T-helper 1 cell treated with Interleukin-12 subunit alpha and Interleukin-12 subunit beta and Interleukin-4 antibody, amounts not matched to agents 30 ng/mL and 1 ng/mL, for 36 hours (primary cell): ENCODE measurements around the gene GPR68. TPM values are rescaled to one million over a fixed set of nuclear protein-coding genes. Genes with fewer than 3 reads are reported as not detected.

ENCODE experiments used
- intact Hi-C: fragments of 100-400 bp; cut with micrococcal nuclease; formaldehyde crosslinking; loops from one replicate; pipeline ENCODE4 v1.15.1; 2024
- total RNA-seq: library from RNA; stranded (reverse); gene quantifications from 2 replicates; pipeline ENCODE4 v1.2.3, GENCODE V29; 2022

Gene GPR68, protein sequence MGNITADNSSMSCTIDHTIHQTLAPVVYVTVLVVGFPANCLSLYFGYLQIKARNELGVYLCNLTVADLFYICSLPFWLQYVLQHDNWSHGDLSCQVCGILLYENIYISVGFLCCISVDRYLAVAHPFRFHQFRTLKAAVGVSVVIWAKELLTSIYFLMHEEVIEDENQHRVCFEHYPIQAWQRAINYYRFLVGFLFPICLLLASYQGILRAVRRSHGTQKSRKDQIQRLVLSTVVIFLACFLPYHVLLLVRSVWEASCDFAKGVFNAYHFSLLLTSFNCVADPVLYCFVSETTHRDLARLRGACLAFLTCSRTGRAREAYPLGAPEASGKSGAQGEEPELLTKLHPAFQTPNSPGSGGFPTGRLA
- 43.8 and 45.5 TPM in 2 replicates for total RNA-seq

DNA sequence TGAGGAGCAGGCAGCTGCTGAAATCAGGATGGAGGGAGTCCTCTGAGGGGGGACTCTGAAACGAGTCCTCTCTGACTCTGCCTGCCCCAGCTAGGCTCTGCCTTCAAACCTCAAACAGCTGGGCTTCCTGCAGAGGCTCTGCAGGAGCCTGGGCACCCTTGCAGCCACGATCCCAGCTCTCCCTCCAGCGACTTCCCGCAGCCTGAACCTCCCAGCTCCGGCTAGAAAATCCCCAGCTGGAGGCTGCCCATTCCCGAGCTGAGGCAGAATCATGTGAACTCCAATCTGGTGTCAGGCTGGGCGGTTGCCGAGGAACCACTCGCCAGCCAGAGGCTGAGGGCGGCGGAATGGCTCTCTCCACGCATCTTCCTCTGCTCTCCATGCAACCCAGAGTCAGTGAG is at the start of gene GPR68:
TSS of gene GPR68 (minus strand) at position 204 of the 401 bp plus-strand sequence. CDS start 9,654 bp downstream, outside the sequence.
- intact Hi-C loops = loop anchor here (5.0 kb wide), 2 partner anchors 487 to 847 kb away; partner anchors contain the start of gene CALM1

DNA sequence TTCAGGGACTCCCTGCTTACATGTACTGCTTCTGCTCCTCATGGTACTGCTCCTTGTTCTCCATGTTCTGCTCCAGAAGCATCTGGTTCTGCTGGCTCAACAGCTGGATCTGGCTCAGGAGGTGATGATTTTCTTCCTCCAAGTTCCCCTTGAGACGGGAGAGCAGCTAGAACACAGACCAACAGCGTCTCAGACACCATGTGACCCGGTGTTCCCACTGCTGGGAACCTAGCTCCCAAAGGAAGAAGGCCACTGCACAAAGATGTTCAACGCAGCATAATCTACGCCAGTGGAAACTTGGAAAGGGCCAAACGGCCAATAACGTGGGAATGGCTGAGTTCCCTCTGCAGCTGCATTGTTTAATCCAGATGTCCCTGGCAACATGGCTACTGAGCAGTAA is 49.6 kb upstream of the GPR68 start:
- intact Hi-C loops = no loop called here

GRCh38 chr14:91293281-91293680 is 48.8 kb upstream of the GPR68 start:
- intact Hi-C loops = no loop called here

DNA sequence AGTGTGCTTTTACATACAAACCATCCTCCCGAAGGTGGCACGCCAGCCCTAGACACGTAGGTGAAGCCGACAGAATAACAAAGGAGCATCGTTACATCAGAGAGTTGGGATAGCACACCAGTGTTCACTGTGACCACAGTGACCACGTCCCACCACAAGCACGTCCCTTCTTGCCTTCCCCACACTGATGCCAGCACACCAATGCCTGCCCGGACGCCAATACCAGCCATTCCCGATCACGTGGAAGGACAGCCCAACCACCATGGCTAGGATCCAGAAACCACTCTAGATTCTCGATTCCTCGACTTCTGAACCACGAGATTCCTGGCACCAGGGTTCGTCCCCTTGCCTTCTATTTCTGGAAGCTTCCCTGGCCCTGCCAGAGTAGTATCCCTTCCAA is 48.0 kb upstream of the GPR68 start:
- intact Hi-C loops = no loop called here

- intact Hi-C loops = no loop called here
Measured at GRCh38 chr14:91291786-91292405, 47.4 kb upstream of the GPR68 start.

DNA sequence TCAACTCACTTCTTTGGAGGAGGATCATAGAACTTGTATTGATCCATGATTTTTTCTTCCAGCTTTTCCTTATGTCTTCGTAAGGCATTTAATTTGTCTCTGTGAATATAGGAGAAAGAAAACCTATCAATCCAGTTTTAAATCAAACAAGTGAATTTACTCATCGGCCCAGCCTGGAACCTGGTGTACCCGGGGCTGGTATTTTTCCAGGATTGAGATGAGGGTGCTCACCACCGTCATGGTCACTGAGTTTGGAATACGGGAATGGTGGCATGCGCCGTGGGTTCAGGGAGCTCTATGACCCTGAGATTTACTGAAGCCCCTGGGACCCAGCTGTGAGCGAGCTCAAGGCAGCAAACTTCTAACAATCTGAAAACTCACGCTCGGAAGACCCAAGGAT is 46.5 kb upstream of the GPR68 start:
- intact Hi-C loops = no loop called here

DNA sequence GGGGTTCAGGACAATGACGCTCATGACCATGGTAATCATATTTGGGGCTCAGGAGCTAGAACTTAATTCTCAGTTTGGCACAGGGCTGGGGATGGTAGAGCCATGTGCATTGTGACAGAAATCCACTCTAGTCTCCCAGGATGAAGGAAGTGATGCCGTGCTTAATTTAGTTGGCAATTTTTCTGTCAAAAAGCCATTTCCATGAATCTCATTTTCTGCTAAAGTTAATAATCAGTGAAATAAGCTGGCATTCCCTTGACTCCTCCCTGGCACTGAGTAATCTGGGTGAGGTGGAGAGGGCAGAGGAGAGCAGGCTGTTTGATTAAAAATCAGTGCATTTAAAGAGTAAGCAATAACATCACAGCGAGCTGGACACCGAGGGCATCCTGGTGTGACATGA is 45.0 kb upstream of the GPR68 start:
- intact Hi-C loops = no loop called here

DNA sequence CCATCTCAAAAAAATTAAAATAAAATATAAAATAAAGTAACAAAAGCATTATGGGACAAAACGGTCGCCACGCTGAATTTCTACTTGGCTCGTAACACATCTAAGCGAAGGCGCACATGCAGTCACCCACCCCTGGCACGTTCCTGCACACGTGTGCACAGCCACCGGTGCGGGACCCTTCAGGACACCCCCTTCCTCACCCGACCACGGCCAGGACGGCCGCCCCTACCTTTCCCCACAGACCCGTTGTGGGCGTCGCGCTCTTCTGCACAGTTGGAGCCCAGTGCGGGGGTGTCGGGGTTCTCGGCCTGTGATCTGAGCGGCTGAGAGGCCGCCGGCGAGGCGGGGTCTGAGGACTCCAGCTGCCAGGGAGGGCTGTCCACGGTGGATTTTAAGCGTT is 44.4 kb upstream of the GPR68 start:
- intact Hi-C loops = no loop called here

DNA sequence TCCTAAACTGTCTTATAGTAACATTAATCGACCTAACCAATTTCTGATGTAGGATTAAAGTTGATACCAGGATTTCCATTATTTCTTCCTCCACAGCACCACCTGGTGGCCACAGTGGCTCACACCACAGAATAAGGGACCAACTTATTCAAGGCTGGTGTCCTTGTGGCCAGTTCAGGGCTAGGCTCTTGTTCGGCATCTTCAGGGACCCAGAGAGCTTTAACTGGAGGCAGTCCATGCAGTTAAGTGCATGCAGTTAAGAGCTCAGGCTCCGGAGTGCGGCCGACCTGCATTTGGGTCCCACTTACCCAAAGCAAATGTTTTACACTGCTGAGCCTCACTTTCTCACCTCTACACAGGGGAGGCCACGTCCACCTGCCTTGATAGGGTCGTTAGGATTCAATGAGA is 42.0 kb upstream of the GPR68 start:
- intact Hi-C loops = loop anchor here (1.0 to 2.0 kb wide), 8 partner anchors 32 to 383 kb away; no protein-coding TSS in a partner anchor

GRCh38 chr14:91284791-91285548 is 40.5 kb upstream of the GPR68 start:
- intact Hi-C loops = no loop called here

- intact Hi-C loops = no loop called here
Measured at GRCh38 chr14:91284146-91284790, 39.8 kb upstream of the GPR68 start.

DNA sequence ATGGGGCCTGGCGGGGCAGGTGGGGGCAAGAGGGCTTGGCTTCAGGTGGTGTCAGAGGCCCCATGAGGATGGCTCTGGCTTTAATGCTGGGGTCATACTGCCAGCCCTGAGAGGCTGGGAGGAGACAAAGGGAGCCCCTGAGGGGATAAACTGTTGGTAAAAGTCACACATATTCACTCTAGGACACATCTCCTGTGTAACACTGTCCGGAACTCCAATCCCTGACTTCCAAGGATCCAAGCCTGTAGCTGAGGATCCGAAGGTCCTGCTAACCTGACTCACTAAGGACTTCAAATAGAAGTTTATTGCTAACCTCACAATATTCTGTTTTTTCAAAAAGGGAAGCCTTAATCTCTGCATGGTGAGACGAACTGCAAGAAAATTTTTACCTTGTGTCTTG is 39.2 kb upstream of the GPR68 start:
- intact Hi-C loops = no loop called here

DNA sequence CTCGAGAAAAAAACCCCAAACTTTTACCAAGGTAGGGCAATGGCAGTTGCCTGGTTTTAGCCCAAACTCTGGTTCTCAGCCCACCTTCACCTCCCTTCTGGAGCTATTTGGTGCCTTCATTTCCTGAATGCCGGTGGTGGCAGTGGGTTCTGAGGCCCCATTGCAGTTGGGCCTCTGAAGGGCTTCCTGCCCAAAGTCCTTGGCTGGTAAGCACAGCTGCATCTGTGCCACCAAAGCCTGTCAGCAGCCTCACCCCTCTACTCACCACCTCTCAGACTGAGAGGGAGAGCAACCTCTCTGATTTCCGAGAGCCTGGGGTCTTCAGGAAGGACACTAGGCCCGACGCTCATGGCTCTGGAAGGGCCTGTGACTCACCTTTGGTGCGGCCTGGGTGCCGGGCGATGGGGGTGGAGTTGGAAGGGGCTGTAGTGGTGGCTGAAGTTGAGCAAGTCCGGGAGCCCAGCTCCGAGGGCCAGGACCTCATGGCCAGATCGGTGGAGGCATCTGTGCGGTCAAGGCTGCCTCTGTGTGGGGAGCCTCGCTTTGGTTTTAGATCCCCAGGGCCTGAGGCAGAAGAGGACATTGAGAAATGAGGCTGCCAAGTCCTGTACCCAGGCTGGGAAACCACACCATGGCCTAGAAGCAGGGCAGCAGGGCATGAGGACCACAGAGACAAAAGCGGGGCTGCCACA is 38.6 kb upstream of the GPR68 start:
- intact Hi-C loops = no loop called here

GRCh38 chr14:91281346-91281745 is 36.8 kb upstream of the GPR68 start:
- intact Hi-C loops = no loop called here

- intact Hi-C loops = no loop called here
Measured at GRCh38 chr14:91280129-91280528, 35.6 kb upstream of the GPR68 start.

DNA sequence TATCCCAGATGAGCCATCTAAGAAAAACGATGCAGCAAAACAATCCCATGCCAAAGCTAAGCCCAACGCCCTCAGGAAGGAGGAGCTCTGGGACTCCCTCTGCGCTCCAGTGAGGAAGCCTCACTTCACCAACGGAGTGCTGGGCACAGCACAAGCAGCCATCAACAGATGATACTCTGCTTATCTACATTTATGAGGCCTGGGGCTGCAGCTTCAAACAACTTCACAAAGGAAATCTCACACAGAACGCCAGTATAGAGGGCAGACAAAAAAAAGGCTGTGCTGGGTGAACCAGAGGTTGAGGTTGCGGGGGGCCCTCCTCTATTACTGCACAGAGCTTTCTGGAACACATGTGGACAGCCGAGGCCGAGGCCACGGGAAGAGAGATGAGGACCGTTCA is 34.9 kb upstream of the GPR68 start:
- intact Hi-C loops = no loop called here

DNA sequence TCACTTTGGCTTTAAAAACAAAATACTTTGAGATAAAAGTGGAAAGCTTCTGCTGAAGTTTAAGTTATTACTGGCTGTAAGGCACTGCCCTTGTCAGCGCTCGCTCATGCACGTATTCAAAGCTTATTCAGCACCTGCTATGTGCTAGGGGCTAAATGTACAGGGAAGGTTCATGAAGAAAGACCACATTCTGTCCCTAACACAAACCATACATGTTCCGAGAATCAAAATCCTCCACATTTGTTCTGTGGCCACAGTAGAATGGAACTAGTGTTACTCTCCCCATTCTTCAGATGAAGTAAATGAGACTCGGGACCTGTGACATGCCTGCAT is 33.8 kb upstream of the GPR68 start:
- intact Hi-C loops = no loop called here

- intact Hi-C loops = no loop called here
Measured at GRCh38 chr14:91277546-91278382, 33.3 kb upstream of the GPR68 start.

DNA sequence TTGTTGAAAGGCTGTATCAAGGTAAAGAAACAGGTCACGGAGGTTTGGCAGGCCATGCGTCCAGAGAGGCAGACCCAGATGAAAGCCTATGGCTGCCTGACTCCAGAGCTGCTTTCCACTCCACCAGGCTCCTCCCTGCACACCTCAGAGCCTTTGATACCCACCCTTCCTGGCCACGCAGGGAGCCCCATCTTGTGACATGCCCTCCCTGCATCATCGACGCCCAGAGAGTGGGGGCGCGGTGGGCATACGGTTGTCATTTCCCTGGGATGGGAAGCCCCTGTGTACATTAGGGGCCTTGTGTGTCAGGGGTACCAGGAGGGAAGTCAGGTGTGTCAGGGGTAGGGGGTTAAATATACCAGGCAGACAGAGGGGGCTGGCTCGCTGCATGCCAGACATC is 30.3 kb upstream of the GPR68 start:
- intact Hi-C loops = loop anchor here (1.0 kb wide), 1 partner anchor 7 kb away; no protein-coding TSS in a partner anchor

DNA sequence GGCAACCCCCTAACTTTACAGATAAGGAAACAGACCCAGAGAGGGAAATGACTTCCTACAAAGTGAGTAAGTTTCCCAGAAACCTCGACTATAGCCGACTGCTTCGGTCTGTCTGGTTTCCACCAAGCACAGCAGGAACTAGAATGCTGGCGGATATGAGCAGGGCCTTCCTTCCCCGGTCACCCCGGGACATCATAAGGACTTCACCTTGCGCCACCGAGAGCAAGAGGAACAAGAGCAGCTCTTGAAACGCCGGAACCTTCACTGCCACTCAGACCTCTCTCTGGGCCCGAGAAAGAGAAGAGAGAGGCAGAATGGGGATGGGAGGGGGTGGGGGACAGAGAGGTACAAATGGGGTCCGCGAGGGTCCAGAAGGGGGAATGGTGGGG is 29.4 kb upstream of the GPR68 start:
- intact Hi-C loops = no loop called here
